ENCODE data around the gene SPDYE2.
"Not testable (repeated sequence)": the region's sequence is repeated elsewhere in the genome, so short reads cannot be mapped to it uniquely, and the experiment has no call there.

SPDYE2 gene

DNA sequence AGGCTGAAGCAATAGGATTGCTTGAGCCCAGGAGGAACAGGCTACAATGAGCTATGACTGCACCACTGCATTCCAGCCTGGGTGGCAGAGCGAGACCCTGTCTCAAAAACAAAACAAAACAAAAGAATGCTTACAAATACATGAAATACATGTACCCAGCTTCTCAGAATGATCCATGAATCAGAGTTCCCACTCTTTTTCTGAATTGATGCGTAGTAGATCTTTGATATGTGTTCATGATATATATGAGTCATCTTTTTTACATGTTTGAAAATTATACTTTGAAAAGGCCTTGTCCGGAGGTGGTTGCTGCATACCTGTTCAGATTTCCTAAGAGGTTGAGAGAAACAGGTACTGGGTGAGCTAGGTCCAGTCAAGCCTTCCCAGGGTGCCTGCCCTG, 25.3 kb downstream of the SPDYE2 start:
- not testable (repeated sequence) for H3K18ac ChIP-seq (ENCODE audit: low read length); H2AFZ ChIP-seq (ENCODE audit: low read length); H3K4me3 ChIP-seq (ENCODE audit: low read length in 2 of 2); DNase-seq (ENCODE audit: low spot score); H3K79me1 ChIP-seq (ENCODE audit: low read depth, low read length); H3K9ac ChIP-seq (ENCODE audit: low read depth, low read length, poor library complexity); H2BK120ac ChIP-seq (ENCODE audit: low read depth, low read length); H3K23ac ChIP-seq (ENCODE audit: low read depth, low read length, poor library complexity); H3K9me3 ChIP-seq (replicated peaks in 1 of 2; ENCODE audit: control insufficient read depth in 2 of 2, insufficient read depth in 1 of 2, low read depth in 1 of 2, low read length in 2 of 2); H3K27me3 ChIP-seq (ENCODE audit: control insufficient read depth in 3 of 3, insufficient read depth in 3 of 3, low read depth in 1 of 3, low read length in 3 of 3); H3K27ac ChIP-seq (replicated peaks; ENCODE audit: low read length); H3K14ac ChIP-seq (ENCODE audit: low read length); H2AK5ac ChIP-seq (ENCODE audit: low read depth, low read length); H3K4me1 ChIP-seq (ENCODE audit: control insufficient read depth in 2 of 2, insufficient read depth in 1 of 2, low read depth in 1 of 2, low read length in 2 of 2); H3K4ac ChIP-seq (ENCODE audit: low read length); H4K91ac ChIP-seq (ENCODE audit: low read depth, low read length, poor library complexity); H4K8ac ChIP-seq (ENCODE audit: low read depth, low read length); H3K4me2 ChIP-seq (ENCODE audit: insufficient read depth, low read length, poor library complexity, severe bottlenecking); H3K36me3 ChIP-seq (replicated peaks in 1 of 2; ENCODE audit: control insufficient read depth in 2 of 2, insufficient read depth in 2 of 2, low read length in 2 of 2); H2BK5ac ChIP-seq (ENCODE audit: low read length); H2BK15ac ChIP-seq (ENCODE audit: low read length); H2BK12ac ChIP-seq (ENCODE audit: low read length)
- no CpG with 5 or more reads among the region's 3 CpGs for WGBS, 2 donors (ENCODE audit: extremely low coverage in 2 of 2, insufficient read length in 2 of 2, insufficient replicate concordance in 1 of 2)

DNA sequence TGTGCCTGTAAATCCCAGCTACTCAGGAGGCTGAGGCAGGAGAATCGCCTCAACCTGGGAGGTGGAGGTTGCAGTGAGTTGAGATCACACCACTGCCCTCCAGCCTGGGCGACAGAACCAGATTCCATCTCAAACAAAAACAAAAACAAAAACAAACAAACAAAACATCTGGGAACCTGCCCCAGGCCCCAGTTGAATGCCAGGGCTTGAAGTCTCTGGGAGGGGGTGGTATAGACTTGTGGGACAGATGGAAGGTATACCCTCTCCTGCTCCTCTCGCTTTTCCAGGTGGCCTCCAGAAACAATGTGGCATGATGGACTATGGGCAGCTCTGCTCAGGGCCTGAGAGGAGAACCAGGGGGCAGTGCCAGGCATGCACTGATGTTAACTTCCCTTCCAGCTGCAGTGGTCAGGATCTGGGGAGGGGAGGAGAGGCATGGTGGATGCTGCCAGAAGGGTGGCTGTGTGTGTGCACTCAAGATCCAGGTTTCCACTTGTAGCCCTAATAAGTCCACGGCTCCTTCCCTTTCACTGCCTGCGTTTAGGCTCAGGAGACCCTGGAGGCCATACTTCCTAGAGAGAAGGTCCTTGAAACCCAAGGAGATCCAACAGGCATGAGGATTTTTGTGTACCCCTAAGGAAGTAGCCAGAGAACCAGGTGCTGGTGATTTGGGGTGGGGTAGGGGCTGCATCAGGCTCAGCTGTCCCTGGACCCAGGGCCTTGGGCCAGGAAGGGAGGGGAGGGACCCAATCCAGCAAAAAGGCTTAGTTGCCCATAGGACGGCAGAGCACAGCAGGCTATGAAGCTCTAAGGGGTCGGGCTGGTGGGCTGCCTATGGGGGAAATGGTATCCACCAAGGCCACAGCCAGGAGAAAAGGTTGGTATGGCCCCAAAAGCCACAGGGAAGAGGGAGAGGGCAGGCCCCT, 26.6 kb downstream of the SPDYE2 start:
- not testable (repeated sequence) for H4K8ac ChIP-seq (ENCODE audit: low read depth, low read length); H3K4me2 ChIP-seq (ENCODE audit: insufficient read depth, low read length, poor library complexity, severe bottlenecking); H2BK15ac ChIP-seq (ENCODE audit: low read length); H3K4me3 ChIP-seq (ENCODE audit: low read length in 2 of 2); H3K4me1 ChIP-seq (ENCODE audit: control insufficient read depth in 2 of 2, insufficient read depth in 1 of 2, low read depth in 1 of 2, low read length in 2 of 2); H3K4ac ChIP-seq (ENCODE audit: low read length); H2AFZ ChIP-seq (ENCODE audit: low read length); H3K9ac ChIP-seq (ENCODE audit: low read depth, low read length, poor library complexity); H2BK120ac ChIP-seq (ENCODE audit: low read depth, low read length); H3K18ac ChIP-seq (ENCODE audit: low read length); H2AK5ac ChIP-seq (ENCODE audit: low read depth, low read length); DNase-seq (ENCODE audit: low spot score); H3K9me3 ChIP-seq (replicated peaks in 1 of 2; ENCODE audit: control insufficient read depth in 2 of 2, insufficient read depth in 1 of 2, low read depth in 1 of 2, low read length in 2 of 2); H3K79me1 ChIP-seq (ENCODE audit: low read depth, low read length); H3K23ac ChIP-seq (ENCODE audit: low read depth, low read length, poor library complexity); H3K27ac ChIP-seq (replicated peaks; ENCODE audit: low read length); H4K91ac ChIP-seq (ENCODE audit: low read depth, low read length, poor library complexity); H3K36me3 ChIP-seq (replicated peaks in 1 of 2; ENCODE audit: control insufficient read depth in 2 of 2, insufficient read depth in 2 of 2, low read length in 2 of 2); H2BK5ac ChIP-seq (ENCODE audit: low read length); H3K27me3 ChIP-seq (ENCODE audit: control insufficient read depth in 3 of 3, insufficient read depth in 3 of 3, low read depth in 1 of 3, low read length in 3 of 3); H3K14ac ChIP-seq (ENCODE audit: low read length); H2BK12ac ChIP-seq (ENCODE audit: low read length)
- WGBS, 2 donors (ENCODE audit: extremely low coverage in 2 of 2, insufficient read length in 2 of 2, insufficient replicate concordance in 1 of 2), result no CpG with 5 or more reads among the region's 7 CpGs

DNA sequence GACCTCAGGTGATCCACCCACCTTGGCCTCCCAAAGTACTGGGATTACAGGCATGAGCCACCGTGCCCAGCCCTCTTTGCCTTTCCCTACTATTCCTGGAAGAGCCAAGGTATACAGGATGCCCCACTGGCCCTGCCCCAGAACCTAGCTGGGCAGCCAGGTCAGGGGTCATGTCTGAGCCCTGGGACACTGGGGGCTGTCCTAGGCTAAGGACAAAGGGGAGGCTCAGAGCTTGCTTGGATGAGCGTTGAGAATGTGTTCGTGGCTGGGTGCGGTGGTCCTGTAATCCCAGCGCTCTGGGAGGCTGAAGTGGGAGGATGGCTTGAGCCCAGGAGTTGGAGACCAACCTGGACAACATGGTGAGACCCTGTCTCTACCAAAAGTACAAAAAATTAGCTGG, 27.5 kb downstream of the SPDYE2 start:
- H4K8ac ChIP-seq (ENCODE audit: low read depth, low read length); H2BK5ac ChIP-seq (ENCODE audit: low read length); H2BK15ac ChIP-seq (ENCODE audit: low read length); H3K23ac ChIP-seq (ENCODE audit: low read depth, low read length, poor library complexity); H3K9me3 ChIP-seq (replicated peaks in 1 of 2; ENCODE audit: control insufficient read depth in 2 of 2, insufficient read depth in 1 of 2, low read depth in 1 of 2, low read length in 2 of 2); DNase-seq (ENCODE audit: low spot score); H3K4me2 ChIP-seq (ENCODE audit: insufficient read depth, low read length, poor library complexity, severe bottlenecking); H4K91ac ChIP-seq (ENCODE audit: low read depth, low read length, poor library complexity); H2BK12ac ChIP-seq (ENCODE audit: low read length); H3K27ac ChIP-seq (replicated peaks; ENCODE audit: low read length); H3K79me1 ChIP-seq (ENCODE audit: low read depth, low read length); H3K4me1 ChIP-seq (ENCODE audit: control insufficient read depth in 2 of 2, insufficient read depth in 1 of 2, low read depth in 1 of 2, low read length in 2 of 2); H3K4ac ChIP-seq (ENCODE audit: low read length); H2BK120ac ChIP-seq (ENCODE audit: low read depth, low read length); H3K4me3 ChIP-seq (ENCODE audit: low read length in 2 of 2); H3K18ac ChIP-seq (ENCODE audit: low read length); H3K9ac ChIP-seq (ENCODE audit: low read depth, low read length, poor library complexity); H2AFZ ChIP-seq (ENCODE audit: low read length); H3K36me3 ChIP-seq (replicated peaks in 1 of 2; ENCODE audit: control insufficient read depth in 2 of 2, insufficient read depth in 2 of 2, low read length in 2 of 2); H3K14ac ChIP-seq (ENCODE audit: low read length); H3K27me3 ChIP-seq (ENCODE audit: control insufficient read depth in 3 of 3, insufficient read depth in 3 of 3, low read depth in 1 of 3, low read length in 3 of 3); H2AK5ac ChIP-seq (ENCODE audit: low read depth, low read length): not testable (repeated sequence)
- WGBS, 2 donors (ENCODE audit: extremely low coverage in 2 of 2, insufficient read length in 2 of 2, insufficient replicate concordance in 1 of 2), result no CpG with 5 or more reads among the region's 5 CpGs

DNA sequence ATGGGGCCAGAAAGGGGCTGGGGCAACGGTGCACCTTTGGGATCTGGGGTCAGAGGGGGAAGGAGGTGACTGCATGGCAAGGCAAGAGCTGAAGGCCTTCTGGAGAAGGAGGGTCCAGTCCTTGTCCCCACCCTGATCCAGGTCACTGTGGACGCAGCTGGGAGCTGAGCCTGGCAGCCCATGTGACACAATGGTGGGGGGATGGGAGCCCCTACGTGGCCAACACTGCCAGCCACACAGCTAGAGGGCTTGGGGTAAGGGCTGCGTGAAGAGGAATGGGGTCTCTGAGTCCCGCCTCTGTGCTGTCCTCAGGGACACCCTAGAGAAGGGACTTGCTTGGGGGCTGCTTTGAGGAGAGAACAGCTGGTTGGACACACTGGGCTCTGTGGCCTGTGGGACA, 30.7 kb downstream of the SPDYE2 start:
- H3K79me1 ChIP-seq (ENCODE audit: low read depth, low read length); H3K23ac ChIP-seq (ENCODE audit: low read depth, low read length, poor library complexity); H3K4ac ChIP-seq (ENCODE audit: low read length); H2AFZ ChIP-seq (ENCODE audit: low read length); H3K4me3 ChIP-seq (ENCODE audit: low read length in 2 of 2); H2AK5ac ChIP-seq (ENCODE audit: low read depth, low read length); H3K9ac ChIP-seq (ENCODE audit: low read depth, low read length, poor library complexity); H3K4me1 ChIP-seq (ENCODE audit: control insufficient read depth in 2 of 2, insufficient read depth in 1 of 2, low read depth in 1 of 2, low read length in 2 of 2); H3K27me3 ChIP-seq (ENCODE audit: control insufficient read depth in 3 of 3, insufficient read depth in 3 of 3, low read depth in 1 of 3, low read length in 3 of 3); H4K91ac ChIP-seq (ENCODE audit: low read depth, low read length, poor library complexity); H4K8ac ChIP-seq (ENCODE audit: low read depth, low read length); H2BK12ac ChIP-seq (ENCODE audit: low read length); DNase-seq (ENCODE audit: low spot score); H3K18ac ChIP-seq (ENCODE audit: low read length); H2BK120ac ChIP-seq (ENCODE audit: low read depth, low read length); H3K9me3 ChIP-seq (replicated peaks in 1 of 2; ENCODE audit: control insufficient read depth in 2 of 2, insufficient read depth in 1 of 2, low read depth in 1 of 2, low read length in 2 of 2); H3K4me2 ChIP-seq (ENCODE audit: insufficient read depth, low read length, poor library complexity, severe bottlenecking); H3K14ac ChIP-seq (ENCODE audit: low read length); H3K27ac ChIP-seq (replicated peaks; ENCODE audit: low read length); H3K36me3 ChIP-seq (replicated peaks in 1 of 2; ENCODE audit: control insufficient read depth in 2 of 2, insufficient read depth in 2 of 2, low read length in 2 of 2); H2BK5ac ChIP-seq (ENCODE audit: low read length); H2BK15ac ChIP-seq (ENCODE audit: low read length): not testable (repeated sequence)
- no CpG with 5 or more reads among the region's 5 CpGs for WGBS, 2 donors (ENCODE audit: extremely low coverage in 2 of 2, insufficient read length in 2 of 2, insufficient replicate concordance in 1 of 2)
